VCaP (cell line): ENCODE measurements around the gene TOP1.

ENCODE experiments used
- H3K27ac ChIP-seq: fragments of 450-650 bp; 2 replicates; pipeline ENCODE4 v1.5.1; 2017
- TF ChIP-seq, protein P1 (sequence below): fragments of 450-650 bp; conservative IDR thresholded peaks from 2 replicates; pipeline ENCODE4 v1.5.1; 2017; ENCODE audit warnings: mild to moderate bottlenecking, moderate library complexity

TOP1 gene

GRCh38 chr20:41148942-41149341 lies 120.3 kb downstream of the TOP1 start:
- H3K27ac ChIP-seq = no peak overlapping the region
- TF ChIP-seq, protein P1, sequence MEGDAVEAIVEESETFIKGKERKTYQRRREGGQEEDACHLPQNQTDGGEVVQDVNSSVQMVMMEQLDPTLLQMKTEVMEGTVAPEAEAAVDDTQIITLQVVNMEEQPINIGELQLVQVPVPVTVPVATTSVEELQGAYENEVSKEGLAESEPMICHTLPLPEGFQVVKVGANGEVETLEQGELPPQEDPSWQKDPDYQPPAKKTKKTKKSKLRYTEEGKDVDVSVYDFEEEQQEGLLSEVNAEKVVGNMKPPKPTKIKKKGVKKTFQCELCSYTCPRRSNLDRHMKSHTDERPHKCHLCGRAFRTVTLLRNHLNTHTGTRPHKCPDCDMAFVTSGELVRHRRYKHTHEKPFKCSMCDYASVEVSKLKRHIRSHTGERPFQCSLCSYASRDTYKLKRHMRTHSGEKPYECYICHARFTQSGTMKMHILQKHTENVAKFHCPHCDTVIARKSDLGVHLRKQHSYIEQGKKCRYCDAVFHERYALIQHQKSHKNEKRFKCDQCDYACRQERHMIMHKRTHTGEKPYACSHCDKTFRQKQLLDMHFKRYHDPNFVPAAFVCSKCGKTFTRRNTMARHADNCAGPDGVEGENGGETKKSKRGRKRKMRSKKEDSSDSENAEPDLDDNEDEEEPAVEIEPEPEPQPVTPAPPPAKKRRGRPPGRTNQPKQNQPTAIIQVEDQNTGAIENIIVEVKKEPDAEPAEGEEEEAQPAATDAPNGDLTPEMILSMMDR = no peak

GRCh38 chr20:41150664-41151063 lies 122.0 kb downstream of the TOP1 start:
- TF ChIP-seq, protein P1 = no peak
- no peak overlapping the region for H3K27ac ChIP-seq

GRCh38 chr20:41151134-41151869 lies 122.7 kb downstream of the TOP1 start:
- no peak overlapping the region for H3K27ac ChIP-seq
- TF ChIP-seq, protein P1 = no peak

DNA sequence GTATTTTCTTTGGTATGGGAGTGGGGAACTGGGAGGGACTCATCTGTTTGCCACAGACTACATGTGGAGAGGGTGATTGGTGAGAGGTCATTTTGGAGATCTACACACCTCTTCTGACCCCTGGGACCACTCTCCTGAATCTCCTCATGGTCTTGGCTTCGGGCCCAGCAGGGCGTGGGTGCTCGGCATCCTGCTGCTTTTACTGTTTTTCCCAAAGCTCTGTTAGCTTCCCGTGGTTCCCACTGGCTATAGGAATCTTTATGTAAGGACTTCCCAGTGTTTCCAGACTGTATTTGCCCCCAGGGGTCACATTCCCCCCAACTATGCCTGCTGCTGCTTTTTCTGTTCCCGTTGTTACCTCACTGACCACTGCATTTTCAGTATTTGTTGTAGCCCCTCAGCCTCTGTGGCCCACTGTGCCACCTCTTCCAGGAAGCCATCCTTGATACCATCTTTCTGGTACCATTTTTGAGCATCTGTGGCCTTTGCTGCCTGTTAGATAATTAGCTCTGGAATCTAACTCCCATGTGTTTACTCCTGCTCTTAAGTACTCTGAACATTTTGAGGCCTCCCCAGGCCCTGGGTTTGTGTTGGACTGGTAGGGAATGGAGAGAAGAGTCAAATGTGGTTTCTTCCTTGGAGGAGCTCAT lies 123.6 kb downstream of the TOP1 start:
- H3K27ac ChIP-seq = no peak overlapping the region
- TF ChIP-seq, protein P1 = no peak

GRCh38 chr20:41154436-41155176 lies 126.0 kb downstream of the TOP1 start:
- TF ChIP-seq, protein P1 = no peak
- H3K27ac ChIP-seq = no peak overlapping the region

DNA sequence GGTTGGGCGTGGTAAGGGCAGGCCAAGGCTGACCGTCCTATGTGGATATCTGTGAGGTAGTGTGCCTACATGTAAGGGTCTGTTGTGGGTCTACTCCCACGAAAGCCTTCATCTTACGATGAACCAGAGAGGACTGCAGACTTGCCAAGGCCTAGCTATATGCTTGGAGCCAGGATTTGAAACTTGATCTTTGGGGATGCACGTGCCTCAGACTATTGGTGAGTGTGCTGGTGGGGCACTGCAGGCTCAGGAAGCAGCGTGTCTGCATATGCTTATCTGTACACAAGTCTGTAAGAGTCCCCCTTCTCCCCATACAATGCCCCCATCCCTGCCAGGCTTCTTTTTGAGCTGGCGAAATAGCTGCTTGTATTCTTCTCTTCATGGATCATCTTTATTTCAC lies 126.6 kb downstream of the TOP1 start:
- H3K27ac ChIP-seq = no peak overlapping the region
- TF ChIP-seq, protein P1 = no peak

GRCh38 chr20:41158082-41158625 lies 129.5 kb downstream of the TOP1 start:
- no peak overlapping the region for H3K27ac ChIP-seq
- TF ChIP-seq, protein P1 = no peak
